HG03457 (cell line): Measurements from ENCODE around the gene PNKP.
A peak's percentile ranks its signal among the peaks of the same experiment; 100 is the strongest.

Source experiments
- ATAC-seq: cut with Tn5 transposase; IDR thresholded peaks from one replicate; pipeline ENCODE4 v1.9.1; 2021; ENCODE audit warnings: moderate number of reproducible peaks; ENCODE audit not compliant: unreplicated experiment

Gene PNKP

DNA sequence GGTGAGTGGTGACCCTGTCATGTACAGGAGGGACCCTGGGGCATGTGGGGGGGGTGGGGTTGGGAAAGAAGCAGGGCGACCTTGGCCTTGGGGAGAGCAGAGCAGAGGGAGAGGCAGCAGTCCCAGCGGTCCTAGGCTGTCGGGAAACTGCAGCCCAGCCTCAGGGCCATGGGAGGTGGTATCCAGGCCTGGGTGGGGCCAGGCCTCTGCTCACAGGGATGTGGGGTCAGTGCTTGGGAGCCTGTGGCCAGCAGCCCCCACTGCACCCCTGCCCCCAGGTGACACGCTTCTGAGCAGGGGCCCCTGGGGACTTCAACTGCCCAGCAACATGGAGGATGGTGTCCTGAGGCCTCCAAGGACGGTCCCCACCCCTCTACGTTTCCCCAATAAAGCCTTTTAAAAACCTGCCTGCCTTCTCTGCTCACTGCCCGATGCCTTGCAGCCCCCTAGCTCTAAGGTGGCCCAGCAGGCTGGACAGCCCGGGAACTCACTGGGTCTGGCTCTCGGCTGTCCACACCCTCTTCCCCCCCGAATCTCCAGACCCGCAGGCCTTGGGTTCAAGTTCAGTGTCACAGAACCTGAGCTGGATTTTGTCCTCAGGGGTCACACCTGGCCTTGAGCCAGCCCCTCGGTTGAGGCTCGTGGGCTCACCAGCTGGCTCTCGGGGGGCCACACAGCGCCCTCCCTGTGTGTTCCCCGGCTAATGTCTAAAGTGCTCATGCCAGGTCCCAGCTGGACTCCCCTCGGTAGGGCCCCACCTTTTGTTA is 6.9 kb downstream of the PNKP start:
- no peak for ATAC-seq

DNA sequence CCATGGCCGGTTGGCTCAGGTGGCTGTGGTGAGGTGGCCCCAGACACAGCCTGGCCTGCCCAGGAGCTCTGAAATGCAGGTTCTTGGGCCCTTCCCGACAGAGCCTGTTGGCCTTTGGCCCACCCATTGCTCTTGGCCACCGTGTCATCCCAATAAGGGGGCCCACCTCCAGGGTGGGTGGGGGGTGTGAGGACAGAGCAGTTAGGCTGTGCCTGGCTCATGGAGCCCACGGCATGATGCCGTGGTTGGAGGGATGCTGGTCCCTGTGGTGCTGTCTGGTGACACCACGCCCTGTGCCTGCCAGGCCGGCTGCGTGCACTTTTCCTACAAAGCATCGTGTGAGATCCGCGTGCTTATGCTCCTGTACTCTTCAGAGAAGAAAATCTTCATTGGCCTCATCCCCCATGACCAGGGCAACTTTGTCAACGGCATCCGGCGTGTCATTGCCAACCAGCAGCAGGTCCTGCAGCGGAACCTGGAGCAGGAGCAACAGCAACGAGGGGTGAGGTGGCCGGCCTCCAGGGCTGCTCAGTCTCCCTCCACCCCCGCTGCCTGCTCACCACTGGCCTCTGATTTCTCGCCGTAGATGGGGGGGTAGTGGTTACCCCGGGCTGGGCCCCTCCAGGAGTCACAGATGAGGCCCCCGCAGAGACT is 7.6 kb downstream of the PNKP start:
- no peak for ATAC-seq

DNA sequence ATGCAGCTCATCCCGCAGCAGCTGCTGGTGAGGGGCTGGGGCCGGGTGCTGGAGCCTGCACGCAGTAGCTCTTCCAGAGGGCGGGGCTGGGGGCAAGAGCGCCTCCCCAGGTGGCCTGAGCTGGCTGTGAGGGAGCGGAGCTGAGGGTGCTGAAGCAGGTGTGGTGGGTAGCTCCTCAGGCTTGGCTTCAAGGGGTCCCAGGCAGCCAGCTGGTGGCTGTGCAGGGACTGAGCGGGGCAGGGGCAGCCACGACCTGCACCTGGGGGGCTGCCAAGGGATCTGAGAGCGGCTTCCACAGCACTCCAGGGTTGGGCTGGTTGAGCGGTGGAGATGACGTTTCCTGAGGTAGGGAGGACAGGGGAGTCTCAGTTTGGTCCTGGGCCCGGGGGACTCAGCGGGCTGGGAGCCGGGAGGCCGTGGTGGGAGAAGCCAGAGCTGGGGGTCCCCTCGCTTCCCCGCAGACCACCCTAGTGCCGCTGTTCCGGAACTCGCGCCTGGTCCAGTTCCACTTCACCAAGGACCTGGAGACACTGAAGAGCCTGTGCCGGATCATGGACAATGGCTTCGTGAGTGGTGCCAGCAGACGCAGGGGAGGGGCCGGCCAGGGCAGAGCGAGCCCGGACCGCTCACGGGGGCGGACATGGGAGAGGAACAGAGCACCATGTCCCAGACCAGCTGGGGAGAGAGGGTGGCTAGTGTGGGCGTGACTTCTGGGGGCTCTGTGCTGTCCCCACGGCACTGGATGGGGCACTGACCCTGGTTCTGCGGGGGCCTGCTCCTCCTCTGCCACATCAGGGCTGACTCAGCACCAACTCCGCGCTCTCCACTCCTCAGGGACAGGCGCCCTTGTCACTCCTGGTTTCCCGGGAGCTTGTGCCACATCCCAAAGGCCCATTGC is 9.0 kb downstream of the PNKP start:
- ATAC-seq = no peak

DNA sequence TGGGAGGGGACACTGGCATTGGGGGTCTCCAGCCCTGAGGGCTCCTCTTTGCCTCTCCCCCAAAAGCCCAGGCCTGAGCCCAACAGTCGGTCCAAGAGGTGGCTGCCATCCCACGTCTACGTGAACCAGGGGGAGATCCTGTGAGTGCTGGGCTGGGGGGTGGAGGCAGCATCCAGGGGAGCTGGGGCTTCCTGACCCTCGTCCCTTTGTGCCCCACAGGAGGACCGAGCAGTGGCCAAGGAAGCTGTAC is 9.6 kb downstream of the PNKP start:
- ATAC-seq = no peak

DNA sequence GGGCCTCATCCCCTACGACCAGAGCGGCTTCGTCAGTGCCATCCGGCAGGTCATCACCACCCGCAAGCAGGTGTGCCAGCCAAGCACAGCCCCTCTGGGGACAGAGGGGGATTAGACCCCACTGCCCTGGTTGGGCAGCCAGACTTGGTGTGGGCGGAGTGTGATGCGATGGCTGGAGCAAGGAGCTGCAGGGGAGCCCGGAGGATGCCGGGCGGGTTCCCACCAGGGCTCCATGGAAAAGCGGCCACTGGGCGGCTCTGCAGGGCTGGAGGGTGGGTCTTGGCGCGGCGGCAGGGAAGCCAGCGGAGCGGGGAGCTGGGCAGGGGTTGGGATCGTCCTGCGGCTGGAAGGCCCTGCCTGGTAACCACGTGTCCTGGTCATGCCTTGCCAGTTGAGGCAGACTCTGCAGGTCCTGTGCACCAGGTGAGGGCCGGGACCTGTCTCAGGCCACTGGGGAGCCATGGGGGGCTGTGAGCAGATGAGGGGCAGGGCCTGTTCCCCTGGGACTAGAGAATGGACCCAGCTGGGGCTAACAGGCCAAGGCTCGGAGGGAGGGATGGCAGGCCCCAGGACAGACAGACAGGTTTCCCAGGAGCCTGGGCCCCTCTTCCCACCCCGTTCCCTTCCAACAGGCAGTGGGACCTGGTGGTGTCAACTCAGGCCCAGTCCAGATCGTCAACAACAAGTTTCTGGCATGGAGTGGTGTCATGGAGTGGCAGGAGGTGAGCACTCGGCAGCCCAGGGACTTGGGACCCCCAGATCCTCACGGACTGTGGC is 10.1 kb downstream of the PNKP start:
- ATAC-seq = no peak

DNA sequence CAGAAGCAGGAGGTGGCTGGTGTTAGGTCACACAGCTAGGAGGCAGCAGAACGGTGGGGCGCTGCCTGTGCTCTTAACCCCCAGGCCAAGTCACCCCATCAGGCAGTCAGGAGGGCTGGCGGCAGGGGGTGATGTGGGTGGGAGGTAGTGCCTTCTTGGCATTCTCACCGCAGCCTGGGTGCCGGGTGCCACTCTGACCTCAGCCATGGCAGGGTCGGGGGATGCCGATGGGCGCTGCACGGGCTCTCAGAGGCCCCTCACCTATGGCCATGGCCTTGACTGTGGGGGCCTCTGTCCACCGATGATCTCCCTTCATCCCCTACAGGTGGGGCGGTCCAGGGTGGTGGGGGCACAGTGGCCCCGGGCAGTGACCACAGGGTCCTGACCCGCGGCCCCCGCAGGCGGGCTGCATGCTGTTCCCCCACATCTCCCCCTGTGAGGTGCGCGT is 10.8 kb downstream of the PNKP start:
- no peak for ATAC-seq

DNA sequence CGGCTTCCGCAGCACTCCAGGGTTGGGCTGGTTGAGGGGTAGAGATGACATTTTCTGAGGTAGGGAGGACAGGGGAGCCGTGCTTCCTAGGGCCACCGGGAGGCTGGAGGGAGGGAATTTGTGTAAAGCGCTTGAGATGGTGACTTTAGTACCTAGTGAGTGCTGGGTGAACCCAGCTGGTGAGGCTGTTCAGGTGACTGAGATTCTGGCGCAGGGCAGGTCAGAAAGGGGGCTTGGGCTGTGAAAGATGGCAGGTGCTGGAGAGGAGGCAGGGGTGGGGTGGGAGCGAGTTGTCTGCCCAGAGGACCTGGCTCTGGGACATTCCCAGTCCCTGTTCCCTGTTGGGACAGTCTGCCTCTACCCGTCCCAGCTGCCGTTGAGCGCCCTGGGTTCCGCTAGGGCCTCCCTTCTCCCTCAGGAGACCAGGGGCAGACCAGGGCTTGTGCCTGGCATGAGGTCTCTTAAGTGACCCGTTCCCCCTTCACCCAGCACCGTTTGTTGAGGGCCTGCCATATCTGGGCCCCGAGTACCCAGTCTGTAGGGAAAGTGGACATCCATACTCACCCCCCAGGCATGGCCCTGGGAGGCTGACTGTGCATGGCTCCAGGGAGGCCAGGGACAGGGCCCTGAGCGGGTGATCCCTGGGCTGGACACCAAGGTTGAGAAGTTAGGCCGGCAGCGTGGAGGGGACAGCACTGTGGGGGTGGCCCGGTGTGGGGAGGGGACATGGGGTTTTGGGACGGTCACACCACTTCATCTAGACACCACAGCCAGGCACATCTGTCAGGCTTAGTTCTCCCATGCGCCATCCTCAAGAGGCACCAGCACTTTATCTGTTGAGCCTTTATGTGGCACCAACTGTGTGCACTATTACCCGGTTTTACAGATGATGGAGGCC is 11.5 kb downstream of the PNKP start:
- no peak for ATAC-seq

DNA sequence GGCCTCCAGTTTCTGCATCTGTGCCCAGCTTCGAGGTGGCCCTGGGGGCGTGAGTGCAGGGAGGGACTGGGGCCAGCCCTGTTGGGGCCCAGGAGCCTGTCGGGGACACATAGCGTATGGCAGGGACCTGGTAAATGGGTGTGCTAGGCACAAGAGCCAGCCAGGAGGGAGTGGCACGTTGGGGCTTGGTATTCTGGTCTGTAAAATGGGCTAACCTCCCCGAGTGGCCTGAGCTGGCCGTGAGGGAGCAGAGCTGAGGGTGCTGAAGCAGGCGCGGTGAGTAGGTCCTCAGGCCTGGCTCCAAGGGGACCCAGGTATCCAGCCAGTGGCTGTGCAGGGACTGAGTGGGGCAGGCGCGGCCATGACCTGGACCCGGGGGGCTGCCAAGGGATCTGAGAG is 12.1 kb downstream of the PNKP start:
- no peak for ATAC-seq

DNA sequence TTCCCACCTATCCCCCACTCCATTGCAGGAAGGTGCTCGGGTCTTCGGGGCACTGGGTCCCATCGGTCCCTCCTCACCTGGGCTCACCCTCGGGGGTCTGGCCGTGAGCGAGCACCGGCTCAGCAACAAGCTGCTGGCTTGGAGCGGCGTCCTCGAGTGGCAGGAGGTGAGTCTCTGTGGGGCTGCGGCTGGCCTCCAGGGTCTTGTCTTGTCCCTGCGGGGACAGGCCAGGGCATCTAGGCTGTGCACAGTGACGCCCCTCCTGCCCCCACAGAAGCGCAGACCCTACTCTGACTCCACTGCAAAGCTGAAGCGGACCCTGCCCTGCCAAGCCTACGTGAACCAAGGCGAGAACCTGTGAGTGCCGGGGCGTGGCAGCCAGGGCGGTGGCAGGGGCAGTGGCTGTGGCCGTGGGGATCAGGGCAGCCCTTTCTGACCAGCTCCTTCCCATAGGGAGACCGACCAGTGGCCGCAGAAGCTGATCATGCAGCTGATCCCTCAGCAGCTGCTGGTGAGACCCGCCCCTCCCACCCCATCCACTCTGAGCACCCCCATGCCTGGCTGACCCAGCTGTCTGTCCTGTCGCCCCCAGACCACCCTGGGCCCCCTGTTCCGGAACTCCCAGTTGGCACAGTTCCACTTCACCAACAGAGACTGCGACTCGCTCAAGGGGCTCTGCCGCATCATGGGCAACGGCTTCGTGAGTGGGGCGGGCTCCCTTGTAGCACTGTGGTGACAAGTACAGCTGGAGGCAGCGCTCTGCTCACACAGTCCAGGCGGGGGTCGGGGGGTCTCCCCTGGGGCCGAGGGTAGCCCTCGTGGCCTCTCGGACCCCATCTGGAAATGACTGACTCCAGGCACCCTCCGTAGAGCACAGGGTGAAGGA is 12.8 kb downstream of the PNKP start:
- ATAC-seq = no peak

DNA sequence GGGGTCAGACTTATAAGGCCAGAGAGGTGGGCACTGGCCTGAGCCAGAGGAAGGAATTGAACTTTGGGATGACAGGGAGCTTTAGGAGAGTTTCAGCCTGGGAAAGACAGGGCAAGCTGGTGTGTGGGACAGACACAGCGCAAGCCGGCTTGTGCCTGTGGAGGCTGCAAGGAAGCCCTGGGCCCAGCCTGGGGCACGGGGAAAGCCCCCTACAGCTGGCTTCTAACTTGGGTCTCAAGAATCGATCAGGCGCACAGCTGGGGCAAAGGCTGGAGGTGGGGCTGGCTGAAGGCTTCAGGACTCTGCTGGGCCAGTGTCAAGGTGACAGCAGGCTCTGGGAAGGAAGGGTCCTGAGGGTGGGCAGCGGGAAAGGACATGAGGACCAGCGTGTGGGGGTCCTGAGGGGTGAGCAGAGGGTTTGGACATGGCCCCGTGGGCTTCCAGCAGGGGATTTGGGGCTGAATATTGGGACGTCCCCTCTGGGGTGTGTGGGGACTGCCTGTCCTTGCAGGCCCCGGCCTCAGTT is 13.5 kb downstream of the PNKP start:
- ATAC-seq = no peak

DNA sequence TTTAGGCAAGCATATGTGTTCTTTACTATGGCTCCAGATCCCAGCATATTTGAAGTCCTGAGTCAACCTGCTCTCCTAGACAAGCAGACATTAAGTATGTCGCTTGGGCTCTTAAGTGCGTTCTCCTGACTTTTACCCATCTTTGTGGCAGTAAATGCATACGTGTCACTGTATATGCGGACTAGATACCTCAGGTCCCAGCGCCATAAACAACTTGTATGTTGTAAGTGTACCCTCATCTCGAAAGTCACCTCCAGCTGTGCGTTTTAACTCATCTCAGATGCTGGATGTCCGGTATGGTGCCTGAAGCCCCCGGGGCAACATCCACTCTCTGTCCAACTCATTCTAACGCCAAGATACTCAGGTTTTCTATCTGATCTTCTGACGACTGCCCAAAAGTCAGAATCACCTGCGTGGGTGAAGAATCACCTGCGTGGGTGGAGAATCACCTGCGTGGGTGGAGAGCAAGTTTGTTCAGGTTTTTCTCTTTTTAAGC is 14.7 kb downstream of the PNKP start:
- no peak for ATAC-seq

DNA sequence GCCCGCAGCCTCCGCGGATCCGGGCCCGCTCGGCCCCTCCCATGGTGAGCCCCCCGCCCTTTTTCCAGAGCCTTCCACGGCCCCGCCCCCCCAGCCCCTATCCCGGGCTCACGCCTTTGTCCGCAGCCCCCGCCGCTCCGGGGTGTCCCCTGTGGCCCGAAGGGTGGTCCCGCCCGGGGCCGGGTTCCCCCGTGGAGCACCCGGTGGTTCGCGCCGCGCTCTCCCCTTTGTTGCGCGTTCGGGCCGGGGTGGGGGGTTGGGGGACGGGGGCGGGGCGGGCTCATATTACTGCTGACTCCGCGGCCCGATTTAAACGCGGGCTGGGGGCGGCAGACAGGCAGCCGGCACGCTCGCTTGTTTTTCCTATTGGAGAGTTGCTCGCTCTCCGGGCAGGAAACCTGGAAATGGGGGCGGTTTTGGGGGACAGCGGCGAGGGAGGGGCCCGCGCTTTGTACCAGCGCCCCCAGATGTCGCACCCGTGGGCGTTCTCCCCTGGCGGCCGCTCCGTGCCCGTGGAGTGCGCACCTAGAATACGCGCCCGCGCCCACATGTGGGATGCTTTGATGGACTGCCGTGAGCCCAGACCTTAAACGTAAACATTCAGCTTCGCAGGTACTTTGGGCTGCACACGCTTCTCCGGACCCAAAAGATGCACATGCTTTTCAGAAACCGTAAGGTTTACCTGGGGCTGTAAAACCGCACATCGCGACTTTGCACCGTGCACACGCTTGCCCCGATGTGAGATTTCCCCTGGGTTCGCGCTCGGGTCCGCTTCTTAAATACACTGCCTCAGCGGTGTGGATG is 15.7 kb downstream of the PNKP start:
- ATAC-seq = no peak

DNA sequence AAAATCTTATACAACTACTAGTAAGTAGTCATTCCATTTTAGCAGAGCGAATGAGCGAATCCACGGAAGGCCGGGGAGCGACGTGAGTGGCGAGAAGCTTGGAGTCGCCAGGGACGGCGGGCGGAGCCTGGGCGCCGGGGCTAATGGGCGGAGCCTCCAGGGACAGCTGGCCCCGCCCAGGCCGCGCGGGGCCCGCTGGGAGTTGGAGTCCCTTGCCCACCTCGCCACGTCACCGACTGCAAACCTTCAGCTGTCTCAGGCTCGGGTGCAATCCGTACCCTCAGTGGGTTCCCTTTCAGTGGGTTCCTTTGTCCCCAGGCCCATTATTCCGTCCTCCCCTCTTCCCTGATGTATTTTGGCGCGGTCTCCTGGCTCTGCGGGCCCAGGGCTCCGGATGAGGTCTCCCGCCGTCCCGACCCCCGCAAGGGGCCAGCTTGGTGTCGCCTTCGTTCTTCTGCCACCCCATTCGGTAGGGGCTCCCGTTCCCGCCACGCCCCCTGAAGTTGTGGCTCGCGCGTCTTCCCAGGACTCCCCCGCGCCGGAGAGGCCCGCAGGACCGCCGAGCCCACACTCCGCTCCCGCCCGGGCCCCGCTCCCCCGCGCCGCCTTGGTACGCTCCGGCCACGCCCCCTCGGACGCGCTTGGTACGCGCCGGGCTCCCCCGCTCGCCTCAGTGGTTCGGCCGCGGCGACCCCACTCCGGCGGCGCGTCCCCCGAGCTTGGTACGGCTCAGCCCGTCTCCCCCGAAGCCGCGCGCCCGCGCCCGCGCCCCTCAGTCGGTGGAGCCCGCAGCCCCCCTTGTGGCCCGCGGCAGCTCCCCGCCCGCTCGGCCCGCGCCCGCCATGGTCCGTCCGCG is 16.7 kb downstream of the PNKP start, which contains the start of gene PTOV1:
Gene PTOV1 (plus strand): TSS at position 673 of the 856 bp plus-strand sequence.
- peak; percentile 42 for ATAC-seq

DNA sequence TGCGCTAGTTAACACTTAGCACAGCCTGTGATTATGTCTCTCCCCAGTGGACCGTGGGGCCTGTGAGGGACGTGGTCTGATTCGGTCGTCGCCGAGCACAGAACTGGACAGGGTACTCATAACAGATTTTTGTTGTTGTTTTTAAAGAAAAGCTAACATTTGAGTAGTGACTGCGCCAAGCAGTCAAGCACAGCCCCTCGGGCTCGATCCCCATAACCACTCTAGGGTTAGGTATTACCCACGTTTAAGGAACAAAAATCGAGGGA is 17.2 kb downstream of the PNKP start:
- ATAC-seq = no peak

DNA sequence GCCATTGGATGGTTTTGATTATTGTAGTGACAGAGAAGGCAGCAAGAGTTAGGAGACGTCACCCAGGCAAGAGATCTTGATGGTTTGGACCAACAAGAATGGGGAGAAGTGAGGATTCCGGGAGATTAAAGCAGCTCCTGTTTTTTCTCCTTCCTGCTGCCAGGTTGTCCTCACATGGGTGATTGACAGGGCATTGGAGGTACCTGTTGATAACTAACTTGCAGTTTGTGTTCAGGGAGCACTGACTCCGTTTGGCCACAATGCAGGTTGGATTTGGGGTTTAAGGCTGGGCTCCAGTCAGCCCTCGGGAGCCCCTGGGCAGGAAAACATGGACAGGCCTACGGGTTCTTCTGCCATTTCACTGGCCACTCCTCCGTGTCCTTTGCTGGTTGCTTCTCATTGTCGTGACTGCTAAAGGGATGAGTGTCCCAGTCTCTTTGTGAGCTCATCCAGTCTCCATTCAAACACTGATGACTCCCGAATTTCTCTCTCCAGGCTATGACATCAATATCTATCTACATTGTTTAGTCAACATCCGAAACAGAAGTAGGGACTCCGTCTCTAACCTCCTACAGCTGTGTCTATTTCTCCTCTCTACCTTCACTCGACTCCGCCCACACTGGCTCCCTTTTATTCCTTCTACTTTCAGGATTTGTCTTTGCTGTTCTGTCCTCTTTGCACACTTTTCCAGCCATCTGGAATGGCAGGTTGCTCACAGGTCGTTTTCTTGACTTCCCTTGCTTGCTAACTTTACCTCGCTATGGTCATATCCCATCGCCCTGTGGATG is 17.7 kb downstream of the PNKP start:
- ATAC-seq = no peak

DNA sequence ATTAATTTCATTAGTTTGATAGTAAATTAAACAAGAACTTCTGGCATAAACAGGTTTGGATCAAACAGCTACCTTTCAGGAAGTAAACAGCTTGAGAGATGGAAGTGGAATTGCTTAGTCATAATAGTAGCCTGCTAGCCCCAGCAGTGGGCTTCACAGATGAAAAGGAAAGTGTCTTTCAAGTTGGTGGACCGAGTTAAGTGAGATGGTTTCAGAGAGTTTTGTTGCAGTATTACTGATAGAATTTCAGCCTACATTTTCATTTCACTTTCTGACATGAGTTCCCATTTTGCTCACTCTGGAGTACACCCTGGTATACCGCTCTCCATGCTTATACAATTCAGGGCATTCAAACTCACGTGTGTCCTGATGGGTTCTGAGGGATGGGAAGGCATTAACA is 18.4 kb downstream of the PNKP start:
- no peak for ATAC-seq
